Brain microvascular endothelial cell (primary cell): ENCODE data around the gene KCTD1.

Experiments used
- DNase-seq: peaks from one replicate; pipeline ENCODE4 v3.0.0-alpha.2; 2020
- H3K27ac ChIP-seq: fragments of 250-450 bp; sonication (Bioruptor Pico); 2 replicates; pipeline ENCODE4 v1.5.1; 2020; ENCODE audit warnings: mild to moderate bottlenecking, moderate library complexity
- H3K27me3 ChIP-seq: fragments of 250-450 bp; sonication (Bioruptor Pico); replicated peaks from 2 replicates; pipeline ENCODE4 v1.5.1; 2020; ENCODE audit warnings: mild to moderate bottlenecking
- H3K36me3 ChIP-seq: fragments of 250-450 bp; sonication (Bioruptor Pico); replicated peaks from 2 replicates; pipeline ENCODE4 v1.5.1; 2020; ENCODE audit warnings: mild to moderate bottlenecking
- H3K4me3 ChIP-seq: 2 replicates; pipeline ENCODE4 v1.5.1; 2011; ENCODE audit warnings: low read depth, mild to moderate bottlenecking, control low read depth, low read length, moderate library complexity
- CTCF ChIP-seq: IDR thresholded peaks from 2 replicates; pipeline ENCODE4 v1.5.1; 2011; ENCODE audit warnings: low read depth, mild to moderate bottlenecking, moderate library complexity, low read length, control low read depth, inconsistent platforms; ENCODE audit errors: missing control alignments
- in situ Hi-C: cut with HindIII; loops from 2 replicates; pipeline ENCODE4 v1.10.0; 2017; ENCODE audit warnings: low sequenced_read_pairs, low pct_ligation_motif_present

KCTD1 gene

GRCh38 chr18:26480897-26481795 is 67.2 kb downstream of the KCTD1 start:
- DNase-seq, result peak; percentile 71
- Histone ChIP-seq H3K4me3 (no peak overlapping the region), H3K27ac (peak overlapping the region; percentile 47), H3K27me3 (no peaks in the 10 kb centered on the region), H3K36me3 (no peaks in the 10 kb centered on the region)
- no peak for TF ChIP-seq CTCF
- in situ Hi-C loops, result no loop called here

- no peak for DNase-seq
- no peak for TF ChIP-seq CTCF
- peak overlapping the region; percentile 32 for H3K27ac ChIP-seq
- H3K4me3 ChIP-seq, result no peak overlapping the region
- no peaks in the 10 kb centered on the region for H3K36me3 ChIP-seq
- in situ Hi-C loops, result no loop called here
- H3K27me3 ChIP-seq, result no peaks in the 10 kb centered on the region
Observed at GRCh38 chr18:26479681-26480079, 68.7 kb downstream of the KCTD1 start.

- Histone ChIP-seq H3K36me3 (no peaks in the 10 kb centered on the region), H3K4me3 (no peak overlapping the region), H3K27me3 (no peaks in the 10 kb centered on the region), H3K27ac (peak overlapping the region; percentile 32)
- no peak for DNase-seq
- no peak for TF ChIP-seq CTCF
- in situ Hi-C loops, result no loop called here
Observed at GRCh38 chr18:26479065-26479680, 69.2 kb downstream of the KCTD1 start.

- in situ Hi-C loops, result no loop called here
- no peak for TF ChIP-seq CTCF
Observed at GRCh38 chr18:26477828-26478466, 70.4 kb downstream of the KCTD1 start.

GRCh38 chr18:26476697-26477096 is 71.7 kb downstream of the KCTD1 start:
- Histone ChIP-seq H3K27me3 (no peaks in the 10 kb centered on the region), H3K36me3 (no peaks in the 10 kb centered on the region), H3K27ac (no peak overlapping the region), H3K4me3 (no peak overlapping the region)
- no peak for TF ChIP-seq CTCF
- in situ Hi-C loops, result no loop called here
- DNase-seq, result no peak

More at GRCh38 chr18:26477828-26478466, 70.4 kb downstream of the KCTD1 start:
- no peak for DNase-seq
- no peaks in the 10 kb centered on the region for H3K27me3 ChIP-seq
- no peaks in the 10 kb centered on the region for H3K36me3 ChIP-seq
- H3K4me3 ChIP-seq, result no peak overlapping the region
- H3K27ac ChIP-seq, result no peak overlapping the region
